Cardiac fibroblast (primary cell): ENCODE data around the gene MEA1.
"Not testable (repeated sequence)": the region's sequence is repeated elsewhere in the genome, so short reads cannot be mapped to it uniquely, and the experiment has no call there.

Experiments used
- DNase-seq, 2 donors: peaks; one replicate each; pipeline versions ENCODE4 v3.0.0 to v3.0.0-alpha.2; 2010; ENCODE audit warnings: low read depth in 2 of 2
- H3K4me3 ChIP-seq, 2 donors: replicated peaks in 1 of 2; 1 replicate in 1 of 2; 2 replicates in 1 of 2; pipeline ENCODE4 v1.5.1; 2011; ENCODE audit warnings: low read depth in 2 of 2, low read length in 2 of 2, mild to moderate bottlenecking in 2 of 2, moderate library complexity in 1 of 2
- TF ChIP-seq, protein P1 (sequence below): IDR thresholded peaks from one replicate; pipeline ENCODE4 v1.5.1; 2011; ENCODE audit warnings: low read depth, mild to moderate bottlenecking, low read length, inconsistent platforms

Gene MEA1

DNA sequence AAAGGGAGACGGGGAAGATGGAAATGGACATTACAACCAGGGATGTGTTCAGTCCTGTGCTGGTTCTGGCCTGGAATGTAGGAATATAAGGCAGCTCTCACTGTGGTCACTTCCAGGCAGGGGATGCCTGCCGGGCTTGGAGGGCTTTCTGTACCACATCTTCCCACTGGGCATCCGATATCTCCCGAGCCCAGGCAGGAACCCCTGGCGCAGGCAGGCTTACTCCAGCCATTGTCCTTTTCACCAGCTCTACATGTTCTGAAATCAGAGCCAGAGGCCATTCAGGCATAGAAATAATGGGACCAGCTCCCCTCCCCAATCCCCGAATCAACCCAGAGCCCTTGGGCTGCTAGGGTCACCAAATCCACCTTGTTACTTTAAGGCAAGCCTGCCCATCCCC is 1.4 kb downstream of the MEA1 start:
- peak overlapping the region in 1 of 2 donors; percentile 96 for H3K4me3 ChIP-seq
- TF ChIP-seq, protein P1, sequence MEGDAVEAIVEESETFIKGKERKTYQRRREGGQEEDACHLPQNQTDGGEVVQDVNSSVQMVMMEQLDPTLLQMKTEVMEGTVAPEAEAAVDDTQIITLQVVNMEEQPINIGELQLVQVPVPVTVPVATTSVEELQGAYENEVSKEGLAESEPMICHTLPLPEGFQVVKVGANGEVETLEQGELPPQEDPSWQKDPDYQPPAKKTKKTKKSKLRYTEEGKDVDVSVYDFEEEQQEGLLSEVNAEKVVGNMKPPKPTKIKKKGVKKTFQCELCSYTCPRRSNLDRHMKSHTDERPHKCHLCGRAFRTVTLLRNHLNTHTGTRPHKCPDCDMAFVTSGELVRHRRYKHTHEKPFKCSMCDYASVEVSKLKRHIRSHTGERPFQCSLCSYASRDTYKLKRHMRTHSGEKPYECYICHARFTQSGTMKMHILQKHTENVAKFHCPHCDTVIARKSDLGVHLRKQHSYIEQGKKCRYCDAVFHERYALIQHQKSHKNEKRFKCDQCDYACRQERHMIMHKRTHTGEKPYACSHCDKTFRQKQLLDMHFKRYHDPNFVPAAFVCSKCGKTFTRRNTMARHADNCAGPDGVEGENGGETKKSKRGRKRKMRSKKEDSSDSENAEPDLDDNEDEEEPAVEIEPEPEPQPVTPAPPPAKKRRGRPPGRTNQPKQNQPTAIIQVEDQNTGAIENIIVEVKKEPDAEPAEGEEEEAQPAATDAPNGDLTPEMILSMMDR: no peak
- no peak for DNase-seq

DNA sequence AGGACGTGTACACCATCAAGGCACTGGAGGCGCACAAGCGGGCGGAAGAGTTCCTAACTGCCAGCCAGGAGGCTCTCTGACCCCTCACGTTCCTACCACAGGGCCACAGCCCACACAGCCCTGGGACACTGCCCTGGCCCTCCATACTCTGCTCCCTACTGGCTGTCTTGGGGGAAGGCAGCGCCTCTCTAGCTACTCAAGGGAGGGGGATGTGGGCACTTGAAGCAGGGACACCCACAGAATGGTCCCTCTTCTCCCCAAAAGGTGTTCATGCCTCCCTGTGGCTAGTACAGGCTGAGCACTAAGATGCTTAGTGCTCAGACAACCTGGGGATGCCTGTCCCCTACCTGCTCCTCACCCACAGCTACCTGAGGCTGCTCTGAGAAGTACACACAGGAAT is 2.5 kb downstream of the MEA1 start:
- TF ChIP-seq, protein P1: no peak
- H3K4me3 ChIP-seq: no peak overlapping the region
- DNase-seq: no peak

DNA sequence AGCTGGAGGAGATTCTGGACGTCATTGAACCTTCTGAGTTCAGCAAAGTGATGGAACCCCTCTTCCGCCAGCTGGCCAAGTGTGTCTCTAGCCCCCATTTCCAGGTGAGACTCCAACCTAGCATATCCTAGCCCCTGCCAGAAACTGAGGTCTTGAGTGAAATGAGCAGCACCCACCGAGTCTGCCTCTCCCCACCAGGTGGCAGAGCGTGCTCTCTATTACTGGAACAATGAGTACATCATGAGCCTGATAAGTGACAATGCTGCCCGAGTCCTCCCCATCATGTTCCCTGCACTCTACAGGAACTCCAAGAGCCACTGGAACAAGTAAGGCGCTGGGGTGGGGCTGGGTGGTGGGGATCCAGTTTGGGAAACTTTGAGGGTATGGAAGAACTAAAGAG is 4.6 kb downstream of the MEA1 start:
- TF ChIP-seq, protein P1: peak; percentile 47
- no peak overlapping the region for H3K4me3 ChIP-seq
- DNase-seq: peak; percentile 51

DNA sequence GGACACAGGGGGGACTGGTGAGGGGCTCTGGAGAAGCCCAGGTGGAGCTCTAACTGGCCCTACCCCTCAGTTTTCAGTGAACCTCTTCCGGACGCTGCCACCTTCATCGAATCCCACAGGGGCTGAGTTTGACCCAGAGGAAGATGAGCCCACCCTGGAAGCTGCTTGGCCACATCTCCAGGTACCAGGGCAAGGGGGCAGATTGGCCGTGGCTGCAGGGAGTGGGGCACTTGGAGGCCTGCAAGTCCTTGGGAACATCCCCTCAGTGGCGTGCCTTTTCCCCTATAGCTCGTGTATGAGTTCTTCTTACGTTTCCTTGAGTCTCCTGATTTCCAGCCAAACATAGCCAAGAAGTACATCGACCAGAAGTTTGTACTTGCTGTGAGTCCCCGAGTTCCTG is 6.6 kb downstream of the MEA1 start:
- H3K4me3 ChIP-seq: no peak overlapping the region
- no peak for DNase-seq
- TF ChIP-seq, protein P1: no peak

DNA sequence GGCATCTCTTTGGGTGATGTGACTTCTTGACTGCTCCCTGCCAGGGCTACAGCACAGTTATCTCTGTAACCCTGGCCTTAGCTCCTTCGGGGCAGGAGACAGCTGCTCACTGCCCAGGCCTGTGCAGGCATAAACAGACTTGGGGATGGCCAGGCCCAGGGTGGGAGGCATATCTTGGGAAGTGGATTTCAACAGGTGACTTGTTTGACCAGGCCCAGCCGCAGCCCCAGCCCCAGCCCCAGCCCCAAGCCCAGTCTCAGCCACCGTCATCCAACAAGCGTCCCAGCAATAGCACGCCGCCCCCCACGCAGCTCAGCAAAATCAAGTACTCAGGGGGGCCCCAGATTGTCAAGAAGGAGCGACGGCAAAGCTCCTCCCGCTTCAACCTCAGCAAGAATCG is 7.5 kb downstream of the MEA1 start:
- H3K4me3 ChIP-seq: no peak overlapping the region
- TF ChIP-seq, protein P1: no peak
- DNase-seq: no peak

DNA sequence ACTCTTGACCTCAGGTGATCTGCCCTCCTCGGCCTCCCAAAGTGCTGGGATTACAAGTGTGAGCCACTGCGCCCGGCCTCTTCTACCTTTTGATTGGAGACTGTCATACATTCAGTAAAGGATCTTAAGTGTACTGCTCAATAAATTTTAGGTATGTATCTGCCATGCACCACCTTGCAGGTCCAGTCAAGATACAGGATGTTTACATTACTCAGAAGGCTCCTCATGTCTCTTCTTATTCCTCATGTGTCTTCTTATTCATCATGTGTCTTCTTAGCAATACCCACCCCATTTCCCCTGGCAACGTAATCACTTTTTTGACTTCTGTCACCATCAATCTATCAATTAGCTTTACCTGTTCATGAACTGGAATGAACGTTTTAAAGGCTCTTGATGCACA is 7.9 kb downstream of the MEA1 start:
- H3K4me3 ChIP-seq: no peak overlapping the region
- no peak for DNase-seq
- TF ChIP-seq, protein P1: no peak

DNA sequence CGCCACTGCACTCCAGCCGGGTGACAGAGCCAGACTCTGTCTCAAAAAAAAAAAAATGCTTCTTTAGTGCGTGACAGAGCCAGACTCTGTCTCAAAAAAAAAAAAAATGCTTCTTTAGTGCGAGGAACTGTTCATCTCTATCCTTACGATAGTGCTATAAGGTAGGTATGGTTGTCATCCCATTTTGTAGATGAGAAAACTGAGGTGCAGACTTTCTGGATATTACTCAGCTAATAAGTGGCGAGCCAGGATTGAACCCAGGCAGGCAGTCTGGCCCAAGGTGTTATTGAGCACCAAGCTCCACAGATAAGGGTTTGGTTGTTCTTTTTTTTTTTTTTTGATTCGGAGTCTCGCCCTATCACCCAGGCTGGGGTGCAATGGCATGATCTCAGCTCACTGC is 11.9 kb downstream of the MEA1 start:
- TF ChIP-seq, protein P1: no peak
- no peak for DNase-seq

DNA sequence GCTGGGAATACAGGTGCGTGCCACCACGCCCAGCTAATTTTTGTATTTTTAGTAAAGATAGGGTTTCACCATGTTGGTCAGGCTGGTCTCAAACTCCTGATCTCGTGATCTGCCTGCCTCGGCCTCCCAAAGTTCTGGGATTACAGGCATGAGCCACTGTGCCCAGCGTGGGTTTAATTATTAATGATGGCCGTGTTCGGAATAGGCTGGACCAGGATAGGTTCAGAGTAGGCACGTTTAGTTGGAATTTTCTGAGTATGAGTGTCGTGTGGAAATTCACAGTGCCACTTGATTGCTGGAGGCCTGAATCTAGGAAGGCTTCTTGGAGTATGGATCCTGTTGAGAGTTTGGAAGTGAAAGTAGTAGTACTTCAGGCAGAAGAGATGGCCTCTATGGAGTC is 15.5 kb downstream of the MEA1 start:
- not testable (repeated sequence) for H3K4me3 ChIP-seq, DNase-seq

More for the DNA sequence above, 11.9 kb downstream of the MEA1 start:
- no peak overlapping the region for H3K4me3 ChIP-seq
